ENCODE results near the gene KIF5B.

DNA sequence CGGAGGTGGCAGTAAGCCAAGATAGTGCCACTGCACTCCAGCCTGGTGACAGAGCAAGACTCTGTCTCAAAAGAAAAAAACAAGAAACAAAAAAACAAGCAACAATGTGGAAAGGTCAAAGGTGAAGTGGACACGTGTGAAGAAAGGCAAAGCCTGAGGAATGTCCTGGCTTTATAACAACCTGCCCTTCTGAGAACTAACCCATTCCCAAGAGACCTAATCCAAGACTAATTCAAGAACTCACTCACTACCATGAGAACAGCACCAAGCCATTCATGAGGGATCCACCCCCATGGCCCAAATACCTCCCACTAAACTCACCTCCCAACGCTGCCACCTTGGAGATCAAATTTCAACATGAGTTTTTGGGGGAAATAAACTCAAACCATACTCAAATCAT is 47.5 kb upstream of the KIF5B start:
- TF ChIP-seq CTCF (IDR thresholded peaks at IDR 0.05; ENCODE audit: extremely low read depth in 1 of 2, insufficient read depth in 1 of 2, low read depth in 1 of 2, low read length in 2 of 2) (no peak), POLR2A (IDR thresholded peaks at IDR 0.05; ENCODE audit: low read depth, low read length) (no peak), POLR2AphosphoS5 (IDR thresholded peaks at IDR 0.05; ENCODE audit: insufficient read depth, low read depth, low read length) (no peak), EZH2 (IDR thresholded peaks at IDR 0.05; ENCODE audit: borderline replicate concordance, low read depth, low read length, severe bottlenecking) (no peak)
- TF ChIP-seq, protein P1, sequence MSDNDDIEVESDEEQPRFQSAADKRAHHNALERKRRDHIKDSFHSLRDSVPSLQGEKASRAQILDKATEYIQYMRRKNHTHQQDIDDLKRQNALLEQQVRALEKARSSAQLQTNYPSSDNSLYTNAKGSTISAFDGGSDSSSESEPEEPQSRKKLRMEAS (IDR thresholded peaks at IDR 0.05; ENCODE audit: insufficient read depth, insufficient read length) = no peak
